T-helper 2 cell treated with Interferon-gamma antibody and Interleukin-4, amounts not matched to agents 100 ng/mL and 5 ng/mL, for 36 hours (primary cell): Measurements from ENCODE around the gene IGFBP5. TPM values are rescaled to one million over a fixed set of nuclear protein-coding genes. Genes with fewer than 3 reads are reported as not detected.

Experiments used
- intact Hi-C: fragments of 100-400 bp; cut with micrococcal nuclease; formaldehyde crosslinking; loops from one replicate; pipeline ENCODE4 v1.15.1; 2023
- total RNA-seq: library from RNA; stranded (reverse); gene quantifications from 2 replicates; pipeline ENCODE4 v1.2.3, GENCODE V29; 2022

IGFBP5 gene
- total RNA-seq, 1 donor from 2014 or later = not detected

GRCh38 chr2:216688731-216689340 is 6.5 kb downstream of the IGFBP5 start:
- intact Hi-C loops = no loop called here

- intact Hi-C loops = no loop called here
Observed at GRCh38 chr2:216687646-216688045, 7.7 kb downstream of the IGFBP5 start.

DNA sequence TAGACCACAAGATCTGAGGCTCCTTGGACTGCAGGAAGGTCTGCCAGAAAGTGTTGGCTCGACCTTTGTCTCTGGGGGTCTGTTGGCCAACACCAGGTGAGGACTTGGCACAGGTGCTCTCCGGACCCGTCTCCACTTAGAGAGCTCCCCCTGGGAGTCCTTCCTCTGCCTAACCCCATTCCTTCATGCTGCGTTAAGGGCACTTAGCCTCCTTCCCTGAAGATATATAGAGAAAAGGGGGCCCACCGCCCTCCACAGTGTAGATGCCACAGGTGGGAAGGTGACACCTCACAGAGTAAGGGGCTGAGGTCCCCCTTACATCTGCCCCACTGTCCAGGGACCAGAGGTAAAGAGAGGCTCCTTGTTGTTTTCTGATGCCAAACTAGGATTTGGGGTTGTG is 8.2 kb downstream of the IGFBP5 start:
- intact Hi-C loops = no loop called here

DNA sequence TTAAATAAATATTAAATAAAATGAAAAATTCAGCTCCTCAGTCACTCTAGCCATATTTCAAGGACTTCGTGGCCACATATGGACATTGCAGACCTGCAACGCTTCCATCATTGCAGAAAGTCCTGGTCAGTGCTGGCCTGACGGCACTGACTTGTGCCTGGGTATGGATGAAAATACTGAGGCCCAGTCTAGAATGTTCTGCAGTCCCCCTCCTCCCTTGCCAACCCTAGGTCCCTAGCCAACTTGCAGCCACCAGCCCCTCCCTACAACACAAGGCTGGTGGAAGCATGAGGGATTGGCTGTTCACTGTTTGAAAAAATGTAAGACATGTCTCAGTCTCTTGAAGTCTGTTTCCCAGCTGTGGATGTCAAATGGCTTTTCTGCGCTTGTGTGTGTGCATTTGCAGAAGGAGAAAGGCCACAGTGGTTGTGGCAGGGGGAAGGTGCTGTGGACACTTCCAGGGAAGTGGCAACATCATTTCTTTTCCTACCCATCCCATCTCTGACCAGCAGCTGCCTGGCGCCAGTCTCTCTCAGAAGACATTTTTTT is 9.9 kb downstream of the IGFBP5 start:
- intact Hi-C loops = no loop called here

GRCh38 chr2:216683846-216684245 is 11.5 kb downstream of the IGFBP5 start:
- intact Hi-C loops = loop anchor here (5.0 kb wide), 1 partner anchor 1073 kb away; no protein-coding TSS in a partner anchor

DNA sequence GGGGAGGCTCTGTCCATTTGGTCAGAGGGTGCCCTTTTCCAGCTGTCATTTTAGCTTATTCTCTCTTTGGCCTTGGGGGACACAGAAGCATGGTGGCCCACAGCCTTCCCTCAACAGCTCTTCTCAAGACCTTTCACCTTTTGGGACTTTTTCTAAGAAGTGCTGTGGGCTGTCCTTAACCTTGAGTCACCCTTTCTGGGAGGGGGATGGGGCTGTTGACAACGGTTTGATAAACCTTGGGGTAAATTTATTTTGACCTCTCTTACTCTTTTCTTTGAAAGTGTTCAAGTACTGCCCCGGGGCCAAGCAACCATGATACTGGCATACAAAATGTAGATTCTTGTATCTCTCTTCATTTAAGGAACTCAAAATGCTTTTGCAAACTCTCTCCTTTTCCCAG is 13.7 kb downstream of the IGFBP5 start:
- intact Hi-C loops = loop anchor here (1.0 to 5.0 kb wide), 4 partner anchors 461 to 1076 kb away; no protein-coding TSS in a partner anchor

DNA sequence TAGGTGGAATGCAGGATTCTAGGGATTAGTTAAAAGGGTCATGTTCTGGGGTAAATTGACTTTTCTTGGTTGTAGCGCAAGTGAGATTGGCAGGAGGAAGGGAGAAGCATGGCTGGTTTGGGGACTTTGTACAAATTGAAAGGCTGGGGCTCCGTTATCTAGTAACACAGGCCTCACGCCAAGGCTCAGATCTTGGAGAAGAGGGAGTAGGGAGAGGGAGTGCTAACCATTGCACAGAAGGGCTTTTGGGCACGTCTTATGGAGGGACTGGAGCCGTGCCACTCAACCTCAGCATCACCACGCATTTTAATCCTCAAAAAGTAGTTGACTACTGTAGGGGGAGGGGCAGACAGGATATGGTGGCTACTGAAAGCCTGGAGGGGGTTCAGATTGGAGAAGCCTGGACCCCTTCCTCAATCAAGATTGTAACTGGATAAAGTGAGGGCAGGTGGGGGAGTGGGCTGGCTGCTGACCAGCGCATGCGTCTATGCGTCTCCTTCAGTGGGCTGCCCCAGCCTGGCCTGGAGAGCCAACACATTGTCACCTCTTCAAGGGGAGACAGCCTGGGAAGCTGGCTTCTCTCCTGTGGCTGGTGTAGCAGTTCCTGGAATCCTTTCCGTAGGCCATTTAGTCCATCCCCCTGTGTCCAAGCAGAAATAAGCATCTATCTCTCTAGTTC is 14.3 kb downstream of the IGFBP5 start:
- intact Hi-C loops = loop anchor here (5.0 kb wide), 1 partner anchor 1076 kb away; no protein-coding TSS in a partner anchor

DNA sequence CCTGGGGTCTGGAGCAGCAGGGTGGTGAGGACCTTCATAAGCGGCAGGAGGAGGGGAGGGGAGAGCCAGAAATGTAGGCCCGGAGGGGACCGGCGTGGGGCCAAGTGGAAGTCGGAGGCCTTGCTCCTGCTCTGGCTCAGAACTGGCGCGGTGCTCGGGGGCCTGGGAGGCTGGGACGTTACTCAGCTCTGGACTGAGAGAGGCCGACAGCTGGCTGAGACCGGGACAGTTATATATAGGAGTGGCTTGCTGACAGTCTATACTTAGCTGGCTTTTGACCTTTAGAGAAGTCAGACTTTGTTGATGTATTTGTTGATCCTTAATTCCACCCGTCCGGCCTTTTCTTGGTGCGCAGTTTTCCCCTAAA is 15.7 kb downstream of the IGFBP5 start:
- intact Hi-C loops = loop anchor here (5.0 kb wide), 1 partner anchor 1078 kb away; no protein-coding TSS in a partner anchor

DNA sequence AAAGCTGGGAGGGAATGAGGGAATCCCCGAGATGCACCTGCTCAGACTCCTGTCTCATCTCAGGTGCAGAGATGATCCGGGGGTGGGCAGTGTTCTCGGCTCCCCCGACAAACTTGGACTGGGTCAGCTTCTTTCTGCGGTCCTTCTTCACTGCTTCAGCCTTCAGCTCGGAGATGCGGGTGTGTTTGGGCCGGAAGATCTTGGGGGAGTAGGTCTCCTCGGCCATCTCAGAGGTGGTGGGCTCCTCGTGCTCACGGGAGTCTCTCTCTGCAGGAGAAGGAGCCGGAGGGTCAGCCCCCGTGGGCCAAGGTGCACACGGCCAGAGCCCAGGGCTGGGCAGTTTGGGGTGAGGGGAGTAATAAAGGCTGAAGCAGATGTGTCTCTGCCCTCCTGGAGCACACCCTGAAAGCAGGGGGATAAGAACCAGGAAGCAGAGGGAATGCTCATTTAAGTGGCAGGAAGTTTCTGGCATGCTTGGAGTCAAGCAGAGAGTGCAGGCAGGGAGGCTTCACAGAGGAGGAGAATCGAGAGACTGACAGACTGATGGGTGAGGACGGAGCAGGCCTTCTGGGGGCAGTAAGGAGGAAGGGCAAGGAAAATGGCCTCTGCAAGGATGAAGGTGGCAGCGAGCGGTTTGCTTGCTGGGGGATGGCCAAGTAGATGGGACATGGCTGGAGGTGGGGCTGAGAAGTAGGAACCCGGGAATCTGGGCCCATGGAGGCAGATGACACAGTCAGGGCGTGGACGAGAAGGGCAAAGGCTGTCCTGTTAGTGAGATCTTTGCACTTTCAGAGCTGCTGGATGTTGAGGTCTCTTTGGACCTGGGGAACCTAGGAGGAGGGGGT is 16.3 kb downstream of the IGFBP5 start:
- intact Hi-C loops = no loop called here

GRCh38 chr2:216678098-216678465 is 17.3 kb downstream of the IGFBP5 start:
- intact Hi-C loops = no loop called here

DNA sequence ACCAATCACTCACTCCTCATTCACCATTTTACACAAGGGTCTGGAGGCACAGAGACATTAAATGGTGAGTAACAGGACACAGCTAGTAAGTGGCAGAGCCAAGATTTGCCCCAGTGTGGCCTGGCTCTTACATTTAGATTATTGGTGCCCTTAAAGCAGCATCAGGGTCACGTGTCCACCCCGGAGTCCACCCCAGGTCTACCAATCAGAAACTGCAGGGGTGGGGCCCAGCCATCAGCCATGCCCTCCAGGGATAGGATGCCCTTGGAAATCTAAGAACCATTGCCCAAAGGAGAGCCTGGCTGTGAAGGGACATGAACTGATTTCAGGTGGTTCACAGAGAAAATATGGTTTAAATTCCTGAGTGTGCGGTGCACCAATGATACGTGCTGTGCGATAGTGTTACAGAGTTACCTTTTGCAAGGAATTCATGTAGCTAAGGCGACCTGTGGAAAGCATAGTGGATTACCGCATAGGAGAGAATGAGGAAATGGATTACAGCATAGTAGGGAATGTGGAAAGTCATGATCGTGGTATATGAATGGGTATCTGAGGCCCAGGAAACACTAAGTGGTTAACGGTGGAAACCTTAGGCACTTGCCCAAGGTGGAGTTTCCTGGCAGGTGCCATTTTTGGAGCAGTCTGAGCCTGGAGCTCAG is 17.8 kb downstream of the IGFBP5 start:
- intact Hi-C loops = no loop called here

DNA sequence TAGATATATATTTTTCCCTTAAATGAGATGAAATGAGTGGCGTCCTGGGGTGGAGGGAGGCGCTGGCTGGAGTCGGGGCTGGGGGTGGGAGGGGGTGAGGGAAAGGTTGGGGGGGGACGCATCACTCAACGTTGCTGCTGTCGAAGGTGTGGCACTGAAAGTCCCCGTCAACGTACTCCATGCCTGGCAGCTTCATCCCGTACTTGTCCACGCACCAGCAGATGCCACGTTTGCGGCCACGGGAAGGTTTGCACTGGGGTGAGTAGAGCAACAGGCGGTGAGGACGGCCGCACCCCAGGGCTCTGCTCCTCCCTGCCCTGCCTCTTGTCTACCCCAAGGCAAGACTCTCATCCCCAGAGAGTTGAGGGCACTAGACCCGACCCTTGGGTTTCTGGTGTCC is 18.7 kb downstream of the IGFBP5 start:
- intact Hi-C loops = no loop called here

DNA sequence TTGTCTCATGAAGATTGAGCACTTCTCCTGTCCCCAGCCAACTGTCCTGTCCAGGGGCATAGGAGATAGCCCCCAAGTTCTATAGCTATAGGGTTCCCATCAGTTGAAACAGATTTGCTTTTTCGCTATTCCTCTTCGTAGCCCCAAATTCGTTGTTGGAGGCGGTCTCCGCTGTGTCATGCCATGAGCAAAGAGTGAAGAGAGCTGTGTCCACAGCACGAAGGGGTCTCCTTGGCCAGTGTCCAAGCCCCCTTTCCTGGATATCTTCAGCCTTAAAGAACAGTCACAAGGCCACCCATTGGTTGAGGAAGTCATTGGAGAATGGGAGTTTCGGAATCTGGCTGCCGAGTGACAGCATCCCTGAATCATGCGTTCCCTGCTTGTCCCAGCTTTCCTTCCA is 21.0 kb downstream of the IGFBP5 start:
- intact Hi-C loops = no loop called here

DNA sequence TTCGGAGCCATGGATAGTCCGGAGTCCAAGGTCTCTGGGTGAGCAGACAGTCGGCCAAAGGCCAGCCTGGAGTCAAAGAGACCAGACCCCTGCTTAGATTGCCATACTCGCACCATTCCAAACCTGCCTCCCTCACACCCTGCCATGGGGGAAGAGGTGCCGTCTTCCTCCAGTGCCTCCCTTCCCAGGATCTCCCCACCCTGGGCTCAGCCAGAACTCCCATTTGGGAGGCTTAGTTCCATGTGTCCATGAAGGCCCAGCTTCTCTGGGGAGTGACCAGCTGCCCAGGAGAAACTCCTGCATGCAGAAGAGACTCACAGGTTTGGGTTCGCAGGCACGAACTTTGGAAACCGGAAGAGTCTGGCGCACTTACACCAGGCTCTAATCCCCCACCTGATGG is 21.7 kb downstream of the IGFBP5 start:
- intact Hi-C loops = no loop called here

- intact Hi-C loops = no loop called here
Observed at GRCh38 chr2:216673021-216673420, 22.3 kb downstream of the IGFBP5 start.

DNA sequence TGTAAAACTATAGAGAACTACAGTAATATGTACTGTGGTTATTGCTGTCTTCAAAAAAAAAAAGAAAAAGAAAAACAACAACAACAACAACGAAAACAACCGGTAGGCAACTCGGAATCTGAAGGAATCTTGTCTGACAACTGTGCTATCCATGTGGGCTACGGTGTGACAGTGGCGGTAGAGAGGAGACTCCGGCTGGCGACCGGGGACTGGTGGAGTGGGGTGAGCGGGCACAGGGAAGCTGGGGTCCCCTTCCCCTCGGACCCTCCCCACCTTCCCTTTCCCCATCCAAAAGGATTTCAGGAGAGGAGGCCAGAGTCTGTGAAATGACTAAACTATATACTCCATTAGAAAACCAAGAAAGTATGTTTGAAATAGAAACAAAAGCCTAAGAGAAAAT is 22.9 kb downstream of the IGFBP5 start:
- intact Hi-C loops = no loop called here

DNA sequence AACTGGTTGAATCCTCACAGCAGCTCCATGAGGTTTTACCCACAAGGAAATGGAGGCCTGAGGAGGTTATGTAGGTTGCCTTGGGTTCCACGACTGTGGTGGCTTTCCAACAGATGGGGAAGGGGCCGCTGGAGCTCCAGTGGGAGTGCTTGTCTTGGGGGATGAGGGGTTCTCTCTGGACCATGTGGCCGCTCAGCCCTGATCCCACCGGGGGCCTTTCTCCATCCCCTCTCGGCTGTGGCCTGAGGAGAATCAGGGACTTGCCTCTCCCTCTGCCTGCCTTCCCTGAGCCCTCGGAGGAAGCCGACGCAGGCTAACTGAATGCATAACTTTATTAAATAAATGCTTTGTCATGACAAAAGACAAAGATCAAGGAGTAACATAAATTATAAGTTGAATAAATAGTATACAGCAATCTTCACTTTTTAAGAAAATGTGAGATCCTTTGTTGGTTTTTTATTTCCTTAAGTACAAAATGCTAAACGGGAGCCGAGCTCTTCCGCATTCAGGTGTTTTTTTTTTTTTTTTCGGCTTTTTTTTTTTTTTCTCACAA is 23.5 kb downstream of the IGFBP5 start:
- intact Hi-C loops = no loop called here

- intact Hi-C loops = no loop called here
Observed at GRCh38 chr2:216671081-216671411, 24.3 kb downstream of the IGFBP5 start.

DNA sequence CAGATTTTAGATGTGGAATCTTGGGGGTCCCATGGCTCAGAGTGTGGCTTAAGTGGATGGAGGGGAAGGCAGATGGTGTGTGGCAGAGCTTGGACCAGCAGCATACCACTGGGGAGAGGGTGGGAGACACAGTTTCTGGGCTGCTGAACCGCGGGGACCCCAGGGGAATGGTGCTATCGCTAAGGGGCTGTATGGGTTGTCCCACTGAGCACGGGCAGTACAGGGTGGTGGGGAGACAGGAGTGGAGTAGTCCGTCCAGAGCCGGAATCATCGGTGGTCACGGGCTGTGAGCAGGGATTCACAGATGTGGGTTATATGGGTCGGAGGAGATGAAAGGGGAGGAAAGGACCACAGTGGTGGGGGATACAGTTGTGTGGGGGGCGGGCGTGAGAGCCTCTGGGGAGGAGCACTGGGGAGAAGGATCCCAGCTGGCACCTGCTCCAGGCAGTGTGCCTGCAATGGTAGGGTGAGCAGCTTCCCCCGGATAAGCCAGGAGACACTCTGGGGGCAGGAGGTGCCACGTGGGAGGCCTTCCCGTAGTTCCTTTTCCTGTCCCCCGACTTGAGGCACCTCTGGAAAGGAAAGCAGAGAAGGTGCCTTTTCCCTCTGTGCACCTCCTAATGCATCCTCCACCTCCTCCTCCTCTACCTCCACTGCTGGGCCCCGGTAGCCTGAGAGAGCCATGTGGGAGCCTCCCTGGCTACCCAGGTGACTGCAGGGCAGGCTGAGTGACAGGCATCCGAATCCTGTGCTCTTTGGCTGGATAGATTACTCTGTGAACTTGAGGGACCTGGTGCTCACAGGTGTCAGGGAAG is 24.9 kb downstream of the IGFBP5 start:
- intact Hi-C loops = no loop called here
